ENCODE measurements around the gene TRPM3. TPM values are rescaled to one million over a fixed set of nuclear protein-coding genes. Genes with fewer than 3 reads are reported as not detected.
A peak's percentile ranks its signal among the peaks of the same experiment; 100 is the strongest.

Gene TRPM3
- polyA plus RNA-seq, 6 donors from 2014 or later = not detected

DNA sequence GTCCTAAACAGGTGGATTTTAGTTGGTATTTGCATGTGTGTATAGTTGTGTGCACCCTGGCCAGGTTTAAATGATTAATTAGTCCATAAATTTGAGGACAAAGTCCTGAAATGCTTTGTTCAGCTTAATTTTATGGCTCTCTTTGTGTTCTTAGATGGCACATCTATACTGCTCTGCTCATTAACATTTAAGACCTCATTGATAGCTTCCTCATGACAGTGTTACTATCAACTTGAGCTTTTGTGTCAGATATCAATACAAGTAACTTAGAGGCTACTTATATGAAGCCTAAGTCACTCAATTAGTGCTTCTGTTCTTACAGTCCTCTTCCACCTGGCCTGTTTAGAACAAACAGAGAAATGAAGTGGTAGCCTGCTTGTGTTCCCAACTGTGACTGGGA, 240.9 kb downstream of the TRPM3 start:
- no peak for ATAC-seq (ENCODE audit: low read depth in 2 of 2)
- peaks cover 0 to 2% (median 0%) of the 10 kb centered on the region in 3 donors for H3K27me3 Mint-ChIP-seq
- no peak overlapping the region for H3K27ac Mint-ChIP-seq
- no peaks in the 10 kb centered on the region for H3K36me3 Mint-ChIP-seq
- no peaks in the 10 kb centered on the region for H3K4me1 Mint-ChIP-seq
- H3K9me3 Mint-ChIP-seq = no peaks in the 10 kb centered on the region
- H3K4me3 Mint-ChIP-seq = no peak overlapping the region
- DNase-seq = no peak

DNA sequence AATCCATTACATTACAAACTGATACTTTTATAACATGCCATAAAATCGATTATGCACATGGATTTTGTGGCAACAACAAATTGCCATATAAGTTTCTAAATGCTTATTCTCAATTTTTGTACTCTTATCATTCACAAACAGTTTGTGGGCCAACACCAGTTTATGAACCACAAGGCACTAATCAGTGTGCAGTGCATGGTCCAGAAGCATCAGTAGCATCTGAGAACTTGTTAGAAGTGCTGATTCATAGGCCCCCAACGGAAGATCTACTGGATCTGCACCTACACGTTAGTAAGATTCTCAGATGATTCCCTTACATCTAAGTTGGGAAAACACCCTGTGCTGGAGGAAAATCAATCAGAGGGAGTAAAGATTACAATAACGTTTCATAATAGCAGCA, 242.8 kb downstream of the TRPM3 start:
- Mint-ChIP-seq H3K4me3 (no peak overlapping the region), H3K9me3 (peaks cover 0 to 1% (median 0%) of the 10 kb centered on the region in 7 donors), H3K36me3 (no peaks in the 10 kb centered on the region), H3K27me3 (peaks cover 0 to 3% (median 0%) of the 10 kb centered on the region in 3 donors), H3K4me1 (no peaks in the 10 kb centered on the region), H3K27ac (no peak overlapping the region)
- DNase-seq (no peak), ATAC-seq (ENCODE audit: low read depth in 2 of 2) (no peak)

DNA sequence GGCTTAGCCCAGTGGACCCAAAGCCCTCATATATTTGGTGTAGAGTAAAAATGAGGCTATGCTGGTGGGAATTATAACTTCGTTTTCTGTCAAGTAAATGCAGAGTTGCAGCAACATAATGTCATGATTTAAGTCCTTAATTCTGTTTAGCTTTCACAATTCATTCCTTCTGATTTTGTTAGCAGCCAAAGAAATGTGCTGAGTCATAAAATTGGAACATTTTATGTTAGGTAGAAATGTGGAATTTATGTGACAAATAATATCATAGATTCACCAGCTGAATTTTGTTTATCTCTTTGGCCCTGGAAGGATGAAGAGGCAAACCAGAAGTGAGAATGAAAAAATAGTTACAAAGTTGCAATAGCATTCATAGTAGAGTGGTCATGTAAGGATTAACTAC, 247.0 kb downstream of the TRPM3 start:
- no peak overlapping the region for H3K27ac Mint-ChIP-seq
- H3K4me1 Mint-ChIP-seq = no peaks in the 10 kb centered on the region
- ATAC-seq (ENCODE audit: low read depth in 2 of 2) = no peak
- H3K4me3 Mint-ChIP-seq = no peak overlapping the region
- no peak for DNase-seq
- no peaks in the 10 kb centered on the region for H3K36me3 Mint-ChIP-seq
- H3K9me3 Mint-ChIP-seq = peaks cover 0 to 5% (median 0%) of the 10 kb centered on the region in 7 donors
- H3K27me3 Mint-ChIP-seq = peaks cover 0 to 3% (median 0%) of the 10 kb centered on the region in 3 donors

DNA sequence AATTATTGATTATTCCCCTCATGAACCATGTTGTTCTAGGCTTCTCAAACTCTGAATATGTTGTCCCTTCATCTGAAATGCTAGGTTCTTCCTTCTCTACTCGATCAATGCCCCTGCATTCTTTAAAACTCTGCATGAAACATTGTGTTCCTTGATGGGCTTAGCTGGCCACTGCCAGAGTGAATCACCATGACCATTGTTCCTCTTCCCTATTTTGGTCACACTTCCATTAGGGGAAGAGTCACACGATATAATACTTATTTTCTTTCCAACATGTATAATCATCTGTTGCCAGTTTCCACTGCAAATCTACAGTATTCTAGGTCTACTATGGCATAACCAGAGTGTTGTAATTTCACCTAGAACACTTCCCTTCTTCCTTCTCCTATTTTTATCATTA, 247.9 kb downstream of the TRPM3 start:
- H3K4me3 Mint-ChIP-seq = no peak overlapping the region
- ATAC-seq (ENCODE audit: low read depth in 2 of 2) (no peak), DNase-seq (no peak)
- H3K9me3 Mint-ChIP-seq = peaks cover 0 to 5% (median 0%) of the 10 kb centered on the region in 7 donors
- H3K27ac Mint-ChIP-seq = no peak overlapping the region
- peaks cover 0 to 3% (median 0%) of the 10 kb centered on the region in 3 donors for H3K27me3 Mint-ChIP-seq
- no peaks in the 10 kb centered on the region for H3K4me1 Mint-ChIP-seq
- H3K36me3 Mint-ChIP-seq = no peaks in the 10 kb centered on the region

DNA sequence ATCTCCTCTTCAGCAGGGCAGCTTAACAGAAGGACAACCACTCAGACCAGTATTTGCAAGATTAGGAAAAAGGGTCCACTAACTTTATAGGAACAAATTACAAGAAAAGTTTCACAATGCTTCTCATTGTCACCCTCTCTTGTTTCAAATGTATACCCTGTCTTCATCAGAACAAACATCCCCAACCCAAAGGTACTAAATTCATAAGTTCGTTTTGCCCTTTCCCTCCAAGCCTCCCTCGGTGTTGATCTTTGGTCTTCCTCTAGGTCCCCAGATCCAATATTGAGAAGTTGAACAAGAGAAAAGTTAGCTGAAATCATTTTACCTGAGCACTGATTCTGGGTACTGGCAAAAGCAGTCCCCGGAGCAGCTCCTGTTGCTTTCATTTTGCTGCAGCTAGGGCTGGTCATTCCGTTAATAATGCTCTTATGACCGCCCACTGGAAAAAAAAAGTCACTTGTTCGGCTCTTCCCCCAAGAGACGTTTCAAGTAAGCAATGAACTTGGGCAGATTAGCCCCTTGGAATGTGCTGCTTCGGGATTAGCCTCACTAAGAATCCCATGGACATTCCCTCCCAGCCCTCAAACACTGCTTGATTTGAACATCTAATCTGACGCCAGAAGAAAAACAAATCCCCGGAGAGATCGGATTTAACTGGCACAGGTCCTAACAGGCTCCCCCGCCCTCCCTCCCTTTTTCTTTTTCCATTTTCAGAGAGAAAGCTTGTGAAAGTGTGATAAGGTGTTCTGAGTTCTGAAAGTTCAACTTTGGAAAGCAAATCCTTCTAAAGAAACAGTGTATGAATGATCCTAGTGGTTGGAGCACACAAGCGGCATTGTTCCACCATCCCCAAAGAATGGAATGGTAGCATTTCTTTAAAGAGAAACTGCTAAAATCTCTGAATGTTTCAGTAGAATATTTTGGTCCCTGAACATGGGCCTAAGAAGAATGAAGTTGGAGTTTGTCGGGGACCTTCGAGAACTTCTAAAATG, 252.5 kb downstream of the TRPM3 start:
- DNase-seq = no peak
- H3K27ac Mint-ChIP-seq = no peak overlapping the region
- ATAC-seq (ENCODE audit: low read depth in 2 of 2) = no peak
- no peak overlapping the region for H3K4me3 Mint-ChIP-seq
- no peaks in the 10 kb centered on the region for H3K36me3 Mint-ChIP-seq
- no peaks in the 10 kb centered on the region for H3K27me3 Mint-ChIP-seq
- no peaks in the 10 kb centered on the region for H3K4me1 Mint-ChIP-seq
- H3K9me3 Mint-ChIP-seq = peaks cover 0 to 5% (median 0%) of the 10 kb centered on the region in 7 donors

DNA sequence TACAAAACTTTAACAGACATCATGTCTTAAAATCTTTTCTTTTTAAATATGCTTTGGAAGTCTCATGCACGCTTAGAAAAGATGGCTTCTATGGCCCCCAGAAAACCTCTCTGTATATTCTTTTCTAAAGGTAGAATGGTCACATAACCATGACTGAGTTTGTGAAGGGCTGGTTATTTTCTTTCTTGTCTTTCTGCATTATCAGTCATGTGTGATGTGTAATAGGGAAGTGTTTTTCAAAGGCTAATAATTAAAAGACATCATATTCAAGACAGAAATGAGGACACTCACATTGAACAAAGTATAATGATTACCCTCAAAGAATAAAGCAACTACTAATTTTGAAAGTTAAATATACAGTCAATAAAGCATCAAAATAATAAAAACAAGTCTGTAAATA, 253.4 kb downstream of the TRPM3 start:
- no peaks in the 10 kb centered on the region for H3K36me3 Mint-ChIP-seq
- no peak for ATAC-seq (ENCODE audit: low read depth in 2 of 2)
- H3K27me3 Mint-ChIP-seq = no peaks in the 10 kb centered on the region
- no peak overlapping the region for H3K27ac Mint-ChIP-seq
- no peaks in the 10 kb centered on the region for H3K9me3 Mint-ChIP-seq
- no peaks in the 10 kb centered on the region for H3K4me1 Mint-ChIP-seq
- no peak overlapping the region for H3K4me3 Mint-ChIP-seq
- DNase-seq = no peak

DNA sequence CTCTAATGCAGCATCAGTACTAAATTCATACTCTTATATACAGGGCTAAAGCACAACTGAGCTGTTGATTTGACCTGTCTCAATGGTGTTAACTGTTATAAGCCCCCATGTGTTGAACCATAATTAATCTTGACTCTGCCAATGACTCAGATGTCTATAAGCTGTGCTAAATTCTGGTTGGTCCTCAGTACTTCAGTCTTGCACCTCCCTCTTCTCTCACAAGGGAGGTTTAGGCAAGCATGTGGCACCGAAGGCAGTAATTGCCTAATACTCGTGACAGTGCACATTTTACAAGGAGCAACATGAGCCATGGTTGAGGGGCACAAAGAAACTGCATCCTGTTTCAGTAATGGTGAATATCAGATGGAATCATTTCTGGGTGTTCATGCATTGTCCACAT, 255.9 kb downstream of the TRPM3 start:
- no peaks in the 10 kb centered on the region for H3K36me3 Mint-ChIP-seq
- H3K4me3 Mint-ChIP-seq = no peak overlapping the region
- H3K9me3 Mint-ChIP-seq = no peaks in the 10 kb centered on the region
- DNase-seq (no peak), ATAC-seq (ENCODE audit: low read depth in 2 of 2) (no peak)
- no peaks in the 10 kb centered on the region for H3K27me3 Mint-ChIP-seq
- peaks cover 0 to 7% (median 0%) of the 10 kb centered on the region in 3 donors for H3K4me1 Mint-ChIP-seq
- peak overlapping the region in 1 of 6 donors; percentile 45 for H3K27ac Mint-ChIP-seq

DNA sequence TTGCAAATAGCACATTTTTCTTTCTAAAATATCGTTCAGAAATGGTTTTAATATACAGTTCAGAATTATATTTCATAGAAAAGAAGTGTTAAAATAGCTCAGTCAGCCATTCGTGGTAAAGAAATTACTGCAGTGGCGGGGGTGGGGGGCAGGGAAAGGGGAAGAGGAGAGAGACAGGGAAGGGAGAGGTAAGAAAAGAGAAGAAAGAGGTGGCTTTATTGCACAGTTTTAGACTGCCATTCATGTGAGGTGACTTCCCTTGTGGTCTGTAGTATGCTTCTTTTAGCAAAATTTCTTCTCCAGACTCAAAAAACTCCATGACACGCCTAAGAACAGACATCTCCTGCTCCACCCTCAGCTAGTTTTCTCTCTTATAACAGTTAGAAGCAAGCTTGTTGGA, 259.6 kb downstream of the TRPM3 start:
- Mint-ChIP-seq H3K27ac (no peak overlapping the region), H3K27me3 (no peaks in the 10 kb centered on the region), H3K36me3 (no peaks in the 10 kb centered on the region), H3K4me3 (no peak overlapping the region), H3K9me3 (no peaks in the 10 kb centered on the region), H3K4me1 (peaks cover 0 to 7% (median 0%) of the 10 kb centered on the region in 3 donors)
- peak in 1 of 2 donors; percentile 32 for ATAC-seq (ENCODE audit: low read depth in 2 of 2)
- no peak for DNase-seq

DNA sequence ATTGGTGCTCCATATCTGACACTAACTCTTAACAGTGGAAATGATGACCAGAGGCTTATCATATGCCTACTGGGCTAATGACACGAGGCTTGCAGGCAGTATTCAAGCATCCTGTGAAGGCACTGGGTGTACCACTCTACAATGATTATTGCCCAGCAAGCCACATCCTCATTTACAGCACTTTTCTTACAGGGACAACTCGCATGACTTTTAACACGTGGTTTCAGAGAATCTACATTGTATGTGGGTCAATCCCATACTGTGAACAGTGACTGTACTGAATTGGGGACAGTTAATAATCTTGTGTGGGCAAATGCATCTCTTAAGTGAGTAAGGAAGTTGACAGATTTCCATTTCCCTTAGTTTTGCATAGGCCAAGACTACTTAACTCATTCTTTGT, 260.0 kb downstream of the TRPM3 start:
- H3K9me3 Mint-ChIP-seq = no peaks in the 10 kb centered on the region
- peaks cover 0 to 7% (median 0%) of the 10 kb centered on the region in 3 donors for H3K4me1 Mint-ChIP-seq
- H3K4me3 Mint-ChIP-seq = no peak overlapping the region
- DNase-seq (no peak), ATAC-seq (ENCODE audit: low read depth in 2 of 2) (no peak)
- no peak overlapping the region for H3K27ac Mint-ChIP-seq
- H3K27me3 Mint-ChIP-seq = no peaks in the 10 kb centered on the region
- no peaks in the 10 kb centered on the region for H3K36me3 Mint-ChIP-seq

DNA sequence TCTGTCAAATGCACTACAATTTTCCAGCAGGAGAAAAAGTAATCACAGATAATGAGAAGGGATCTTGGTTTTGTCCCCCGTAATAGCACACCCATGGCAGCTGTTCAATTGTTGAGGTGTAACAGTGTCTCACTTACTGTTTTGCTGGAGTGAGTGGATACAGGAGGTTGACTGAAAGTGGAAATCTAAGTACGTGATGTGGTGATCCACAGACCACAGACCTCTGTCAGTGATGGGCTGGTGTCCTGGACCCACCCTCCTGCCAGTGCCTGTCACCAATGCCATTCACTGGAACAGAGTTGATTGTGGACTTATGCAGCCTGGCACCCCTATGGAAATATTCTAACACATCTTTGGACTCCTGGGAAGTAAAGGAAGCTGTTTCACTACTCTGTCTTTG, 261.7 kb downstream of the TRPM3 start:
- no peak for ATAC-seq (ENCODE audit: low read depth in 2 of 2)
- H3K4me1 Mint-ChIP-seq = peaks cover 0 to 7% (median 0%) of the 10 kb centered on the region in 3 donors
- no peak for DNase-seq
- H3K27me3 Mint-ChIP-seq = no peaks in the 10 kb centered on the region
- H3K27ac Mint-ChIP-seq = no peak overlapping the region
- H3K36me3 Mint-ChIP-seq = no peaks in the 10 kb centered on the region
- H3K4me3 Mint-ChIP-seq = no peak overlapping the region
- no peaks in the 10 kb centered on the region for H3K9me3 Mint-ChIP-seq

DNA sequence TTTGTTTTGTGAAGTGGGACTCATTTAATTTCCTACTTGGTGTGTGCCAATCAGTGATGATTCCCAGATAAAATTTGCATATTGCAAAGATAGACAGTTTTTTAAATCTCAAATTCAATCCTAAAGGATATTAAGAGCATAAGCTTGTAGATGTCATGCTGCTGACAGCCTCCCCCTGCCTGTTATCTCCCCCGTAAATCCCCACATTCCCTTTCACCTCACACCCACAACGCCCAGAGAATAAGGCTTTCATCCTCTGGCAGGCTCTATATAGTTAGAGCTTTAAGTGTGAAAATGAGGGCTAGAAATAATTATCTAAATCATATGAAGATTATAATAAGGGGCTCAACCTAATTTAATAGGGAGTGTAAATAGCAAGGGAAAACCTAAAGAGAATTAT, 265.0 kb downstream of the TRPM3 start:
- DNase-seq (no peak), ATAC-seq (ENCODE audit: low read depth in 2 of 2) (no peak)
- Mint-ChIP-seq H3K36me3 (no peaks in the 10 kb centered on the region), H3K27me3 (no peaks in the 10 kb centered on the region), H3K9me3 (peaks cover 0 to 5% (median 0%) of the 10 kb centered on the region in 7 donors), H3K4me1 (no peaks in the 10 kb centered on the region), H3K4me3 (no peak overlapping the region), H3K27ac (peak overlapping the region in 1 of 6 donors; percentile 10)

DNA sequence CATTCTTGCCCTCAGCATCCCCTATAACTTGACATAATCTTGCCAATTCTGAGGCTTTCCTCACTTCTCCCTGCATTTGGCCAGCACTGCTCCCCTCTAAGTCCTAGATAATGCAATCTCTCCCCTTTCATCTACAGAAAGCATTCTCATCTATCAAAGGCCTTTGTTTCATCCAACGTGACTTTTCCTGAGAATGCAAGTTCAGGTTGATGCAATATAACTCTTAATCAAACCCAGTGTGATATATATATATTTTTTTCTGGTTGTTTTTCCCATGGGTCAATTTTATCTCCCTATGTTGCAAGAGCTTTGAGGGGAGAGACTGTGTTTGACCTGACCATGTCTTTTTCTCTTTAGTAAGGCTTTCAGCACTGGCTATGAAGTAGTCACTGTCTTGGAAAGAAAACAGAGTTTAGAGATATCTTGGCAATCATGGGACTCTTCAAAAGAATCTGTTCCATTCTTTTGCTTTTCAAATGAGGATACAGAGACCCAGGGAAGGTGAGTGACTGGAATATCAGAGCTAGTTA, 268.6 kb downstream of the TRPM3 start:
- Mint-ChIP-seq H3K36me3 (no peaks in the 10 kb centered on the region), H3K4me1 (no peaks in the 10 kb centered on the region), H3K27me3 (no peaks in the 10 kb centered on the region), H3K27ac (no peak overlapping the region), H3K9me3 (peaks cover 0 to 5% (median under 1%) of the 10 kb centered on the region in 7 donors), H3K4me3 (no peak overlapping the region)
- no peak for ATAC-seq (ENCODE audit: low read depth in 2 of 2)
- no peak for DNase-seq

DNA sequence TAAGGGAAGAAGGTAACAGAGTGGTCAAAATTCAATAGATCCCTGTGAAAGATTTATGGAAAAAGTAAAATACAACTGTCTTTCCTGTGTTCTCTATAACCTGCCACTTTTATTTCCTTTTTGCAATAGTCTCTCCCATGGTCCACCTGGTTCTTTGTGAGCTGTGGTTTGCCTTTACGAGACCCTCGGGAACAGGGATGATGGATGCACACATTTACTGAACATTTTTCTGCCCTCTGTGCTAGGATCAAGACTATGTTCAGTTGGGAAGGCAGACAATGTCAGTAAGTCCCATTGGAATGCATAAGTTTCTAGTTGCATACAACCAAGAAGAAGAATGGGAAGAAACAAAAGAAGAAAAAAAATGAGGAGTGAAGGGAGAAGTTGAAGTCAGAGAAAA, 281.2 kb downstream of the TRPM3 start:
- DNase-seq = no peak
- H3K36me3 Mint-ChIP-seq = no peaks in the 10 kb centered on the region
- ATAC-seq (ENCODE audit: low read depth in 2 of 2) = no peak
- H3K9me3 Mint-ChIP-seq = peaks cover 0 to 4% (median 0%) of the 10 kb centered on the region in 7 donors
- no peaks in the 10 kb centered on the region for H3K4me1 Mint-ChIP-seq
- H3K27ac Mint-ChIP-seq = no peak overlapping the region
- H3K4me3 Mint-ChIP-seq = no peak overlapping the region
- H3K27me3 Mint-ChIP-seq = peaks cover 0 to 4% (median 3%) of the 10 kb centered on the region in 3 donors

DNA sequence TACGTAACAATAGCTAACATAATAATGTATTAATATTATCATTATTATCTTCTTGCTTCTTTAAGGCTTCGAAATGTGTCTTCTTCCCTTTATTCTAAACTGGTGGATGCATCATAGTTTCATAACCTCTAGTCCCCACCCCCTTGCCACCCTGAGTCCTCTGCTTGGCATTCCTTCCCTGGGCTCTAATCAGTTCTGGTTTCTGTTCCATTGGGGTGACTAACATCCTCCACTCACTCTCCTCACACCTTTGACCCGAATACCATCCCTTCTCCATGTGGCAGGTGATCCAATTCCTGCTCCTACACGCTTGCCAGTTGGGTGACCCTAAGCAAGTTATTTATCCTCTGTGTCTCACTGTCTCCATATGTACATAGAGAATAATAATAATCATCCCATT, 286.1 kb downstream of the TRPM3 start:
- Mint-ChIP-seq H3K9me3 (peaks cover 0 to 3% (median 0%) of the 10 kb centered on the region in 7 donors), H3K4me3 (no peak overlapping the region), H3K4me1 (no peaks in the 10 kb centered on the region), H3K27ac (no peak overlapping the region), H3K27me3 (peaks cover 0 to 2% (median 0%) of the 10 kb centered on the region in 3 donors), H3K36me3 (no peaks in the 10 kb centered on the region)
- ATAC-seq (ENCODE audit: low read depth in 2 of 2) (no peak), DNase-seq (no peak)
